HepG2 (cell line): ENCODE results near the gene BPI. TPM values are rescaled to one million over a fixed set of nuclear protein-coding genes. Genes with fewer than 3 reads are reported as not detected.

ENCODE experiments used
- ATAC-seq: fragments of 200-7000 bp; cut with Tn5 transposase; 3 replicates; pipeline ENCODE4 v1.9.1; 2020; ENCODE audit warnings: mild to moderate bottlenecking, moderate library complexity
- BruUV-seq: library from RNA; stranded (reverse); fragments of 400-500 nt; replicated peaks from 2 replicates; lab custom pipeline; 2021; lab: Mats Ljungman, UMichigan
- CTCF ChIA-PET: fragments of 300-600 bp; formaldehyde crosslinking; extraction: SDS; loops from one replicate; lab custom pipeline; 2021; ENCODE audit warnings: low total read pairs, inconsistent platforms, low intra/inter-chr PET ratio; lab: Yijun Ruan, JAX
- POLR2A ChIA-PET: fragments of 350-600 bp; sonication (Branson Sonifier 250); formaldehyde crosslinking; loops from one replicate; lab custom pipeline; 2020; ENCODE audit warnings: antibody characterized with exemption, inconsistent platforms; lab: Yijun Ruan, JAX
- DNase-seq: peaks from one replicate; pipeline ENCODE4 v3.0.0-alpha.2; 2015; ENCODE audit warnings: low spot score
- FAIRE-seq: peaks from 3 replicates; lab custom pipeline; 2011; peaks lifted over from hg19 to GRCh38; lab: Jason Lieb, UNC
- H2AFZ ChIP-seq: one replicate; pipeline ENCODE4 v1.6.1; 2011; ENCODE audit warnings: low read length, inconsistent platforms
- H3K27ac ChIP-seq: fragments of 300-600 bp; 3 replicates; pipeline ENCODE4 v1.8.0; 2011; ENCODE audit warnings: mixed run types, mild to moderate bottlenecking, mixed read lengths, low read length, inconsistent platforms; ENCODE audit not compliant: insufficient read depth; ENCODE audit errors: extremely low read length
- H3K27me3 ChIP-seq, 2 experiments: fragments of 200-600 bp in 1 of 2; 2 replicates in 1 of 2; 3 replicates in 1 of 2; pipeline versions ENCODE4 v1.6.0 to v1.8.0; 2011; ENCODE audit warnings: low read length in 2 of 2, mild to moderate bottlenecking in 2 of 2, moderate library complexity in 2 of 2, inconsistent platforms in 1 of 2; ENCODE audit not compliant: insufficient read depth in 2 of 2, control insufficient read depth in 1 of 2
- H3K36me3 ChIP-seq, 2 experiments: fragments of 200-600 bp in 1 of 2; replicated peaks in 1 of 2; 2 replicates in 1 of 2; 3 replicates in 1 of 2; pipeline versions ENCODE4 v1.5.1 to v1.8.0; 2011; ENCODE audit warnings: low read length in 2 of 2, inconsistent platforms in 1 of 2; ENCODE audit not compliant: insufficient read depth in 2 of 2, control insufficient read depth in 1 of 2
- H3K4me1 ChIP-seq: 2 replicates; pipeline ENCODE4 v1.5.1; 2012; ENCODE audit warnings: low read length, inconsistent platforms; ENCODE audit not compliant: insufficient read depth
- H3K4me2 ChIP-seq: 2 replicates; pipeline ENCODE4 v1.6.0; 2011; ENCODE audit warnings: low read depth, low read length, inconsistent platforms
- H3K4me3 ChIP-seq, 3 experiments: fragments of 200-600 bp in 1 of 3; sonication (generic), shearing (Covaris generic) in 1 of 3; replicated peaks in 1 of 3; 2 replicates each; pipeline ENCODE4 v1.5.1; 2011 to 2016; ENCODE audit warnings: low read length in 3 of 3, inconsistent platforms in 2 of 3, low read depth in 2 of 3, mild to moderate bottlenecking in 2 of 3, control low read depth in 1 of 3, mixed read lengths in 1 of 3; ENCODE audit not compliant: insufficient read depth in 1 of 3
- H3K79me2 ChIP-seq: one replicate; pipeline ENCODE4 v1.6.1; 2011; ENCODE audit warnings: low read length, inconsistent platforms; ENCODE audit not compliant: insufficient read depth
- H3K9ac ChIP-seq: 2 replicates; pipeline ENCODE4 v1.6.0; 2011; ENCODE audit warnings: mild to moderate bottlenecking, low read depth, low read length, inconsistent platforms; ENCODE audit not compliant: insufficient read depth
- H3K9me3 ChIP-seq: 2 replicates; pipeline ENCODE4 v1.5.1; 2012; ENCODE audit warnings: mild to moderate bottlenecking, low read length
- H4K20me1 ChIP-seq: 2 replicates; pipeline ENCODE4 v1.6.0; 2011; ENCODE audit warnings: inconsistent platforms, mild to moderate bottlenecking, low read length, moderate library complexity; ENCODE audit not compliant: insufficient read depth
- BCL6 ChIP-seq: IDR thresholded peaks from 2 replicates; pipeline ENCODE4 v1.6.1; 2016; ENCODE audit warnings: missing genetic modification reagents, missing compliant biosample characterization
- CHD4 ChIP-seq: fragments of 200-600 bp; sonication (generic); IDR thresholded peaks from 2 replicates; pipeline ENCODE4 v1.7.0; 2017; ENCODE audit warnings: mild to moderate bottlenecking, low read length, borderline replicate concordance
- EZH2 ChIP-seq: conservative IDR thresholded peaks from 2 replicates; pipeline ENCODE4 v1.6.1; 2012; ENCODE audit warnings: mild to moderate bottlenecking, low read depth, low read length, moderate library complexity
- GABPA ChIP-seq, 2 experiments: IDR thresholded peaks; 2 replicates each; pipeline ENCODE4 v1.6.1; 2011 to 2016; ENCODE audit warnings: low read depth in 2 of 2, low read length in 1 of 2, missing biosample characterization in 1 of 2, missing genetic modification characterization in 1 of 2
- ISX ChIP-seq: sonication (generic); formaldehyde crosslinking; conservative IDR thresholded peaks from 2 replicates; pipeline ENCODE4 v1.5.0; 2020; ENCODE audit warnings: missing genetic modification reagents
- MTF2 ChIP-seq: sonication (generic); formaldehyde crosslinking; IDR thresholded peaks from 2 replicates; pipeline ENCODE4 v1.5.0; 2020; ENCODE audit warnings: missing genetic modification reagents, borderline replicate concordance
- POLR2G ChIP-seq: fragments of 200-400 bp; formaldehyde crosslinking; IDR thresholded peaks from 2 replicates; pipeline ENCODE4 v1.6.1; 2018; ENCODE audit warnings: mild to moderate bottlenecking, low read depth, low read length, moderate library complexity
- RARA ChIP-seq: IDR thresholded peaks from 2 replicates; pipeline ENCODE4 v1.6.1; 2016; ENCODE audit warnings: missing genetic modification reagents, missing compliant biosample characterization
- SMARCC2 ChIP-seq: fragments of 450-650 bp; IDR thresholded peaks from 2 replicates; pipeline ENCODE4 v1.6.1; 2017; ENCODE audit warnings: antibody characterized with exemption, mild to moderate bottlenecking
- ZBTB21 ChIP-seq: sonication (generic); formaldehyde crosslinking; IDR thresholded peaks from 2 replicates; pipeline ENCODE4 v1.4.0; 2020; ENCODE audit warnings: missing genetic modification reagents
- ZFP62 ChIP-seq: sonication (generic); formaldehyde crosslinking; IDR thresholded peaks from 2 replicates; pipeline ENCODE4 v1.4.0; 2020; ENCODE audit warnings: missing genetic modification reagents
- ZNF230 ChIP-seq: sonication (generic); formaldehyde crosslinking; IDR thresholded peaks from 2 replicates; pipeline ENCODE4 v1.4.0; 2020; ENCODE audit warnings: mild to moderate bottlenecking, missing genetic modification reagents
- ZNF383 ChIP-seq: sonication (generic); formaldehyde crosslinking; IDR thresholded peaks from 2 replicates; pipeline ENCODE4 v1.4.0; 2020; ENCODE audit warnings: missing genetic modification reagents, mild to moderate bottlenecking, borderline replicate concordance
- ZNF460 ChIP-seq: sonication (generic); formaldehyde crosslinking; IDR thresholded peaks from 2 replicates; pipeline ENCODE4 v1.5.1; 2020; ENCODE audit warnings: missing genetic modification reagents, mild to moderate bottlenecking, borderline replicate concordance
- ZNF629 ChIP-seq: sonication (generic); formaldehyde crosslinking; conservative IDR thresholded peaks from 2 replicates; pipeline ENCODE4 v1.5.0; 2020; ENCODE audit warnings: missing genetic modification reagents
- ZNF75D ChIP-seq: sonication (generic); formaldehyde crosslinking; IDR thresholded peaks from 2 replicates; pipeline ENCODE4 v1.8.1; 2023; ENCODE audit warnings: missing genetic modification reagents, mild to moderate bottlenecking, borderline replicate concordance
- WGBS: methylation state at CpG from one replicate; pipeline ENCODE4 v1.1.6; 2017; ENCODE audit warnings: low lambda C conversion rate; 5-methylcytosine and 5-hydroxymethylcytosine counted together
- in situ Hi-C: cut with HindIII; loops from 2 replicates; pipeline ENCODE4 v1.10.0; 2017; ENCODE audit warnings: low pct_unique_long_range_greater_than_20kb; ENCODE audit not compliant: extremely low pct_ligation_motif_present
- intact Hi-C: fragments of 100-400 bp; cut with micrococcal nuclease; formaldehyde crosslinking; loops from one replicate; pipeline ENCODE4 v1.10.0; 2022; ENCODE audit not compliant: unreplicated experiment
- polyA plus RNA-seq, 8 experiments: library from polyadenylated mRNA; depleted of rRNA in 3 of 8; stranded (reverse) in 7 of 8; unstranded in 1 of 8; fragments of >200 nt; fragmentation: Illumina TruSeq in 4 of 8; extraction: Trizol in 4 of 8; gene quantifications; 2 replicates each; pipeline versions ENCODE4 v1.2.1 to v1.2.3, GENCODE V29; 2011 to 2016; ENCODE audit warnings: low read depth in 4 of 8, missing spikeins in 1 of 8, mixed read lengths in 1 of 8; ENCODE audit not compliant: insufficient read depth in 1 of 8
- total RNA-seq, 5 experiments: library from RNA; depleted of rRNA; stranded (reverse); fragments of >200 nt; fragmentation: Illumina TruSeq; extraction: Trizol; gene quantifications; 2 replicates each; pipeline ENCODE4 v1.2.3, GENCODE V29; 2016; ENCODE audit warnings: low read depth in 1 of 5
- TF ChIP-seq, protein P1 (sequence below): sonication (generic); formaldehyde crosslinking; IDR thresholded peaks from 2 replicates; pipeline ENCODE4 v1.4.0; 2020; ENCODE audit warnings: mild to moderate bottlenecking, missing genetic modification reagents

BPI gene
- total and polyA plus RNA-seq, 2 of the 13 experiments (the other 11 are each of a cell fraction or from before 2014, with no cell fraction given) = not detected

DNA sequence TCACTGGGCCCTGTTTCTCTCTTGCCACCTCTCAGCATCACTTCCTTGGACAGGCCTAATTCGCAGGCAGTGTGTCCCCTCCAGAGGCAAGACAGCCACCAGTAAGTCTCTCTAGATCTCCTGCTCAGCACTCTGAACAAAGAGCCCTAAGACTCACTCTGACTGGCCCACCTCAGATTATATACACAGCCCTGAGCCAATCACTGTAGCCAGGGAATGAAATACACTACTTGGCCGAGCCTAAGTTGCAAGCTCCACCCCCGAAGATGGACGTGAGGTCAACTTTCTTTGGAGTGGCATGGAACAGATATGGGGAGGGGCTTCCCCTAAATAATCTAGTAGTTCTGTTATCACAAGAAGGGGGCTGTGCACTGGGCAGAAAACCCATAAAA, 4.1 kb downstream of the BPI start:
- Histone ChIP-seq H3K79me2 (no peaks in the 10 kb centered on the region), H4K20me1 (no peaks in the 10 kb centered on the region), H3K27ac (no peak overlapping the region), H3K9ac (no peak overlapping the region), H3K4me1 (no peaks in the 10 kb centered on the region), H3K36me3 (no peaks in the 10 kb centered on the region), H3K27me3 (peaks cover 2 to 17% of the 10 kb centered on the region in 2 experiments; a peak in 2 of 5 replicates), H3K4me2 (no peak overlapping the region), H2AFZ (no peak overlapping the region), H3K4me3 (no peak overlapping the region), H3K9me3 (no peaks in the 10 kb centered on the region)
- no peak for FAIRE-seq
- WGBS = 11% methylated on average over 4 of the region's 4 CpGs
- no peak for ATAC-seq
- DNase-seq = no peak
- intact Hi-C loops (no loop called here), in situ Hi-C loops (no loop called here)
- ChIA-PET CTCF (no interaction called here), POLR2A (interaction anchor here (0.5 kb wide), 1 partner anchor 296 kb away, joined by 3 read pairs; no protein-coding TSS in a partner anchor)
- no TSS peak for BruUV-seq
- TF ChIP-seq, protein P1, sequence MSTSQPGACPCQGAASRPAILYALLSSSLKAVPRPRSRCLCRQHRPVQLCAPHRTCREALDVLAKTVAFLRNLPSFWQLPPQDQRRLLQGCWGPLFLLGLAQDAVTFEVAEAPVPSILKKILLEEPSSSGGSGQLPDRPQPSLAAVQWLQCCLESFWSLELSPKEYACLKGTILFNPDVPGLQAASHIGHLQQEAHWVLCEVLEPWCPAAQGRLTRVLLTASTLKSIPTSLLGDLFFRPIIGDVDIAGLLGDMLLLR = no peak
- TF ChIP-seq EZH2 = no peak
- no peak for TF ChIP-seq SMARCC2

DNA sequence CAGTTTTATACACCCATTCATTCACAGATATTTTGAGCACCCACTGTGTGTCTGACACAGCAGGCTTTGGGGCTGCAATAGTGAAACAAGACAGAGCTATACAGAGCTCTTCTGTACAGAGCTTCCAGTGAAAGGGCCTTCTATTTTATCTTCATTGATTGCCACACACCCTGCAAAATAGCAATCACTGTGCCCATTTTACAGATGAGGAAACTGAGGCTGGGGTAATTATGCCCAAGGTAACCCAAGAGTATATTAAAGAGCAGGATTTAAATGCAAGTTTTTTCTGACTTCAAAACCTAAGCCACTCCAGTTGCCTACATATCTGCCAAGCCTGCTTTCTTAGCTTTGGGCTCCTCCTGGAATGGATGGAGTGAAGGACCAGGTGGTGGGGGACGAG, 4.5 kb downstream of the BPI start:
- FAIRE-seq = no peak
- in situ Hi-C loops = no loop called here
- H4K20me1 ChIP-seq = no peaks in the 10 kb centered on the region
- CTCF ChIA-PET = no interaction called here
- ATAC-seq = no peak
- H3K27me3 ChIP-seq = peaks cover 2 to 17% of the 10 kb centered on the region in 2 experiments; a peak in 2 of 5 replicates
- 4% methylated on average over 1 of the region's 1 CpG for WGBS
- no TSS peak for BruUV-seq
- no peak overlapping the region for H3K9ac ChIP-seq
- H3K79me2 ChIP-seq = no peaks in the 10 kb centered on the region
- no peak for DNase-seq
- no peak for TF ChIP-seq RARA (CRISPR knock-in tag)
- TF ChIP-seq CHD4 = peak; percentile 40; the same call in 1 of the 2 replicates
- TF ChIP-seq ZNF230 (CRISPR knock-in tag) = no peak
- TF ChIP-seq ZNF383 = no peak
- no peak for TF ChIP-seq BCL6
- TF ChIP-seq ZFP62 = no peak
- TF ChIP-seq ISX (CRISPR knock-in tag) = 0 out of 2 replicates have a peak, but pooled peaks have one; percentile 42
- no peak for TF ChIP-seq ZNF460 (CRISPR knock-in tag)
- TF ChIP-seq ZNF629 = peak; percentile 85
- no peak for TF ChIP-seq MTF2 (CRISPR knock-in tag)
- no peak for TF ChIP-seq POLR2G
- TF ChIP-seq ZBTB21 (CRISPR knock-in tag) = no peak
- TF ChIP-seq SMARCC2 = no peak
- no peak for TF ChIP-seq GABPA (IDR thresholded peaks at IDR 0.05; ENCODE audit: low read depth, low read length)
- TF ChIP-seq GABPA (CRISPR knock-in tag; IDR thresholded peaks at IDR 0.05; ENCODE audit: low read depth) = no peak
- peak; percentile 26; the same call in 1 of the 2 replicates for TF ChIP-seq ZNF75D (CRISPR knock-in tag)
- TF ChIP-seq, all 625 proteins: peak for 4
- H3K4me2 ChIP-seq = no peak overlapping the region
- intact Hi-C loops = no loop called here
- POLR2A ChIA-PET = interaction anchor here (0.5 kb wide), 1 partner anchor 296 kb away, joined by 3 read pairs; no protein-coding TSS in a partner anchor
- no peaks in the 10 kb centered on the region for H3K9me3 ChIP-seq
- no peak overlapping the region for H2AFZ ChIP-seq
- H3K27ac ChIP-seq = no peak overlapping the region
- no peak overlapping the region for H3K4me3 ChIP-seq
- H3K4me1 ChIP-seq = no peaks in the 10 kb centered on the region
- H3K36me3 ChIP-seq = no peaks in the 10 kb centered on the region
